Stomach (tissue), 9 donors: Measurements from ENCODE around the gene MICB. TPM values are rescaled to one million over a fixed set of nuclear protein-coding genes. Genes with fewer than 3 reads are reported as not detected.
"Not testable (repeated sequence)": the region's sequence is repeated elsewhere in the genome, so short reads cannot be mapped to it uniquely, and the experiment has no call there.

Source experiments
- DNase-seq, 2 donors: peaks; one replicate each; pipeline versions ENCODE4 v3.0.0 to v3.0.0-alpha.2; 2013 to 2019
- H3K27ac ChIP-seq, 5 donors: fragments of 200-600 bp in 4 of 5; sonication (generic) in 4 of 5; one replicate each; pipeline ENCODE4 v1.5.1; 2013 to 2019; ENCODE audit warnings: mild to moderate bottlenecking in 1 of 5, moderate library complexity in 1 of 5
- H3K27me3 ChIP-seq, 3 donors: fragments of 200-600 bp; sonication (generic); one replicate each; pipeline ENCODE4 v1.5.1; 2017 to 2019; ENCODE audit warnings: mixed run types in 1 of 3
- H3K36me3 ChIP-seq, 4 donors: fragments of 200-600 bp; sonication (generic); 1 replicate in 3 of 4; 2 replicates in 1 of 4; pipeline ENCODE4 v1.5.1; 2016 to 2019
- H3K4me1 ChIP-seq, 4 donors: fragments of 200-600 bp; sonication (generic); one replicate each; pipeline ENCODE4 v1.5.1; 2016 to 2019
- H3K4me3 ChIP-seq, 4 donors: fragments of 200-600 bp; sonication (generic) in 3 of 4; one replicate each; pipeline ENCODE4 v1.5.1; 2016 to 2019; ENCODE audit warnings: mild to moderate bottlenecking in 1 of 4
- H3K9me3 ChIP-seq, 4 donors: fragments of 200-600 bp; sonication (generic); one replicate each; pipeline ENCODE4 v1.5.1; 2016 to 2019
- EP300 ChIP-seq: sonication (generic); formaldehyde crosslinking; IDR thresholded peaks from one replicate; pipeline ENCODE4 v1.6.1; 2017; ENCODE audit warnings: antibody characterized with exemption
- POLR2A ChIP-seq, 4 donors: fragments of 450-650 bp; IDR thresholded peaks; one replicate each; pipeline ENCODE4 v1.6.1; 2016; ENCODE audit warnings: antibody characterized with exemption in 4 of 4, control low read depth in 2 of 4, mild to moderate bottlenecking in 1 of 4, moderate library complexity in 1 of 4
- POLR2AphosphoS5 ChIP-seq, 3 donors: sonication (generic); formaldehyde crosslinking; IDR thresholded peaks; one replicate each; pipeline ENCODE4 v1.6.1; 2016; ENCODE audit warnings: antibody characterized with exemption in 3 of 3
- WGBS, 5 donors: extraction: QIAGEN DNeasy Blood & Tissue Kit in 3 of 5; methylation state at CpG; one replicate each; pipeline versions ENCODE4 v1.1.5 to v1.1.7; 2013 to 2018; 5-methylcytosine and 5-hydroxymethylcytosine counted together
- intact Hi-C: fragments of 100-400 bp; cut with DNase I; formaldehyde crosslinking; loops from one replicate; pipeline ENCODE4 v1.15.1; 2023; ENCODE audit warnings: low total_unique reads
- polyA plus RNA-seq, 3 donors: library from polyadenylated mRNA; stranded (reverse); fragments of 200-250 nt; gene quantifications; one replicate each; pipeline ENCODE4 v1.2.3, GENCODE V29; 2013
- total RNA-seq, 5 donors: library from RNA; depleted of rRNA; stranded (reverse); fragments of >200 nt; gene quantifications; one replicate each; pipeline versions ENCODE4 v1.1.0 to v1.2.3, GENCODE V29; 2014 to 2016
- TF ChIP-seq, protein P1 (sequence below), 7 experiments: fragments of 450-650 bp in 4 of 7; fragments of 200-600 bp in 3 of 7; sonication (generic) in 3 of 7; IDR thresholded peaks; one replicate each; pipeline ENCODE4 v1.5.1; 2016 to 2019; ENCODE audit warnings: antibody characterized with exemption in 7 of 7, control low read depth in 2 of 7, mild to moderate bottlenecking in 1 of 7
- donor health status: healthy with polysubstance abuse.
- donor health status: Bipolar disorder and iron deficiency.
- donor health status: healthy.

Gene MICB
- total and polyA plus RNA-seq, 8 donors, result 0.29 to 1.7 (median 0.86) TPM; not detected in 2

DNA sequence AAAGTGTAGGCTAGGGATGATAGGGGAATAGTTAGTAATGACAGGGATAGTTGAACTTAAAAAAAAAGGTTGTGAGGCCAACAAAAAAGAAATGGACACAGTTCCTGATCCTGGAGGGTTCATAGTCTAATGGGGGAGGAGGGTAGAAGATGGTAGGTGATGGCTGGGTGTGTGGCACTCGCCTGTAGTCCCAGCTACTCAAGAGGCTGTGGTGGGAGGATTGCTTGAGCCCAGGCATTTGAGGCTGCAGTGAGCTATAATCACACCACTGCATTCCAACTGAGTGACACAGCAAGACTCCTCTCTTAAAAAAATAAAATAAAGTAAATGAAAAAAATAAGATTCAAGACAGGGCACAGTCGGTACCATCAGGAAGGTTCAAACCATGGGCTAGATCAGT is 2.4 kb upstream of the MICB start:
- Histone ChIP-seq H3K27me3 (peaks cover 0 to 22% (median 0%) of the 10 kb centered on the region in 3 donors), H3K4me1 (peaks cover 0 to 65% (median 31%) of the 10 kb centered on the region in 4 donors), H3K36me3 (no peaks in the 10 kb centered on the region), H3K9me3 (no peaks in the 10 kb centered on the region), H3K4me3 (peak overlapping the region in 2 of 4 donors; percentile 59 to 67), H3K27ac (peak overlapping the region in 2 of 5 donors; percentile 77 to 84)
- no peak for DNase-seq
- WGBS, 5 donors, result 63 to 84% (median 72%) methylated on average over 2 of the region's 2 CpGs
- intact Hi-C loops, result no loop called here
- TF ChIP-seq POLR2AphosphoS5 (IDR thresholded peaks at IDR 0.05), result no peak
- TF ChIP-seq, protein P1, sequence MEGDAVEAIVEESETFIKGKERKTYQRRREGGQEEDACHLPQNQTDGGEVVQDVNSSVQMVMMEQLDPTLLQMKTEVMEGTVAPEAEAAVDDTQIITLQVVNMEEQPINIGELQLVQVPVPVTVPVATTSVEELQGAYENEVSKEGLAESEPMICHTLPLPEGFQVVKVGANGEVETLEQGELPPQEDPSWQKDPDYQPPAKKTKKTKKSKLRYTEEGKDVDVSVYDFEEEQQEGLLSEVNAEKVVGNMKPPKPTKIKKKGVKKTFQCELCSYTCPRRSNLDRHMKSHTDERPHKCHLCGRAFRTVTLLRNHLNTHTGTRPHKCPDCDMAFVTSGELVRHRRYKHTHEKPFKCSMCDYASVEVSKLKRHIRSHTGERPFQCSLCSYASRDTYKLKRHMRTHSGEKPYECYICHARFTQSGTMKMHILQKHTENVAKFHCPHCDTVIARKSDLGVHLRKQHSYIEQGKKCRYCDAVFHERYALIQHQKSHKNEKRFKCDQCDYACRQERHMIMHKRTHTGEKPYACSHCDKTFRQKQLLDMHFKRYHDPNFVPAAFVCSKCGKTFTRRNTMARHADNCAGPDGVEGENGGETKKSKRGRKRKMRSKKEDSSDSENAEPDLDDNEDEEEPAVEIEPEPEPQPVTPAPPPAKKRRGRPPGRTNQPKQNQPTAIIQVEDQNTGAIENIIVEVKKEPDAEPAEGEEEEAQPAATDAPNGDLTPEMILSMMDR (IDR thresholded peaks at IDR 0.05), result no peak
- TF ChIP-seq POLR2A (IDR thresholded peaks at IDR 0.05), result no peak
- no peak for TF ChIP-seq EP300

DNA sequence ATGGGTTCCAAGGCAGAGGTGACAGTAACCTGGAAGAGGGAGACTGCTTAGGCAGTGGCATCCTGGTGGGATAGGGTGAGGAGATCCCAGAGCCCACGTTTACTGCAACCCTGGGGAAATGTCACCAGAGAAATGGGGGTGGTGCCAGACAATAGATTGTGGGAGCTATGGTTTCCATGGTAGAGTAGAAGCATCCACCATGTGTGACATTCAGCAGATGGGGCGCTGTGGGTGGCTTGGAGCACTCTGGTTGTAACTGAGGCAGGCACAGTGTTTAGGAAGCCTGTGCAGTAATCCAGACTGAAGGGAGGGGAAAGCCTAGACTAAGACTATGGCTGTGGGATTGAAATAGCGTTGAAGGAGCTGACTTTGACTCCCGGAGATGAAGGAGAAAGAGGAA is 1.1 kb upstream of the MICB start:
- DNase-seq, H3K9me3 ChIP-seq, intact Hi-C loops, H3K27ac ChIP-seq, H3K36me3 ChIP-seq, H3K4me3 ChIP-seq: not testable (repeated sequence)
- H3K27me3 ChIP-seq, result peaks cover 0 to 18% (median 0%) of the 10 kb centered on the region in 3 donors
- H3K4me1 ChIP-seq, result peaks cover 0 to 62% (median 31%) of the 10 kb centered on the region in 4 donors
- WGBS, 5 donors, result 36 to 62% (median 47%) methylated on average over 4 of the region's 4 CpGs

DNA sequence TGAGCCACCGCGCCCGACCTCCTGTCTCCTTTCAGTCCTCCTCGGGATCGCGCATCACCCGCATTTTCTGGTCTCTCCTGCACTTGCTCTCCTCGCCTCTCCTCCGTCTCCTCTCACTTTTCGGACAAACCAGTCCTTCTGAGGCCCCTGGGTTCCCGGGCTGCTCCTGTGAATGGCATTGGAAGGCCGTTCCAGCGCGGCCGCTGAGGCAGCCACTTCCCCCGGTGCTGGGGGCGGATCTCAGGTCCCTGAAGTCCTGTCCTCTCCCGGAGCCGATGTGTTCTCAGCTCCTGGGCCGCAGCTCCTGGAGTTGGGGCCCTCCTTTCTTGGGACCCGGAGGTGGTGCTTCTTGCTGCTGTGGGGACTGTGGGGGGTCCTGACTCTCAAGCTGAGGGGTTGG is 803 bp downstream of the MICB start:
- Histone ChIP-seq H3K4me1 (peaks cover 0 to 49% (median 28%) of the 10 kb centered on the region in 4 donors), H3K9me3 (no peaks in the 10 kb centered on the region), H3K4me3 (peak overlapping the region in 3 of 4 donors; percentile 13 to 80 (median 76)), H3K27me3 (peaks cover 0 to 21% (median 0%) of the 10 kb centered on the region in 3 donors), H3K36me3 (no peaks in the 10 kb centered on the region), H3K27ac (no peak overlapping the region)
- 9 to 24% (median 12%) methylated on average over 15 to 21 of the region's 21 CpGs for WGBS, 5 donors
- intact Hi-C loops, result no loop called here
- DNase-seq, result peak in 1 of 2 donors; percentile 24
- TF ChIP-seq POLR2AphosphoS5 (IDR thresholded peaks at IDR 0.05) (no peak), EP300 (no peak), POLR2A (IDR thresholded peaks at IDR 0.05) (no peak)

DNA sequence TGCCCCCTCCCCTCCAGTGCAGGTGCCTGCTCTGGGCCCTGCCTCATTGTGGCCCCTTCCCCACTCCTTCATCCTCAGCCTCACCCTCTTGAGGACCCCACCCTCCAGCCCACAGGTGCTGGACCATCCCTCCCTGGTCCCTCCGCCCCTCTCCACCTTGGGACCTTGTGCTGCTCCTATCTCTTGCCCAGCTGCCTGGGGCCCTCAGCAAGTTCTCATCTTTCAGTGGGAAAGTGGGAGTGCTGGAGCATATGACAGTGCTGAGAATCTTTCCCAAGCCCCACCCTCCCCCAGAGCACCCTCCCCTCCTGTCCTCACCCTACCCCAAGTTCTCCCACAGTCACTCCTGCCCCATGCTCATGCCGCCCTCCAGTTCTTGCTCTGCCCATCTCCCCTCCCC is 1.7 kb downstream of the MICB start:
- H3K36me3 ChIP-seq, H3K4me3 ChIP-seq, DNase-seq, intact Hi-C loops, H3K27ac ChIP-seq, H3K9me3 ChIP-seq: not testable (repeated sequence)
- H3K27me3 ChIP-seq, result peaks cover 0 to 21% (median 0%) of the 10 kb centered on the region in 3 donors
- 80 to 100% (median 91%) methylated on average over 1 to 2 of the region's 2 CpGs for WGBS, 5 donors
- peaks cover 0 to 48% (median 24%) of the 10 kb centered on the region in 4 donors for H3K4me1 ChIP-seq

DNA sequence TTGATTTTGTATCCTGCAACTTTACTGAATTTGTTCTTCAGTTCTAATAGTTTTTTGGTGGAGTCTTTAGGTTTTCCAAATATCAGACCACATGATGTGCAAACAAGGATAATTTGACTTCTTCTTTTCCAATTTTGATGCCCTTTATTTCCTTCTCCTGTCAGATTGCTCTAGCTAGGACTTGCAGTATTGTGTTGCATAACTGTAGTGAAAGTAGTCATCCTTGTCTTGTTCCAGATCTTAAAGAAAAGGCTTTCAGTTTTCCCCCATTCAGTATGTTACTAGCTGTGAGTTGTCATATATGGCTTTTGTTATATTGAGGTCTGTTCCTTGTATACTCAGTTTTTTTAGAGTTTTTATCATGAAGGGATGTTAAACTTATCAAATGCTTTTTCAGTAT is 4.6 kb downstream of the MICB start:
- H3K27me3 ChIP-seq, result peaks cover 0 to 29% (median 0%) of the 10 kb centered on the region in 3 donors
- TF ChIP-seq, protein P1 (IDR thresholded peaks at IDR 0.05), result no peak
- TF ChIP-seq POLR2AphosphoS5 (IDR thresholded peaks at IDR 0.05), result no peak
- no peak for TF ChIP-seq POLR2A (IDR thresholded peaks at IDR 0.05)
- no peak for TF ChIP-seq EP300
- no peak overlapping the region for H3K27ac ChIP-seq
- intact Hi-C loops, result no loop called here
- no peak for DNase-seq
- H3K36me3 ChIP-seq, result peaks cover 0 to 21% (median 15%) of the 10 kb centered on the region in 4 donors
- H3K4me3 ChIP-seq, result no peak overlapping the region
- H3K4me1 ChIP-seq, result peaks cover 0 to 18% (median 15%) of the 10 kb centered on the region in 4 donors
- H3K9me3 ChIP-seq, result no peaks in the 10 kb centered on the region

DNA sequence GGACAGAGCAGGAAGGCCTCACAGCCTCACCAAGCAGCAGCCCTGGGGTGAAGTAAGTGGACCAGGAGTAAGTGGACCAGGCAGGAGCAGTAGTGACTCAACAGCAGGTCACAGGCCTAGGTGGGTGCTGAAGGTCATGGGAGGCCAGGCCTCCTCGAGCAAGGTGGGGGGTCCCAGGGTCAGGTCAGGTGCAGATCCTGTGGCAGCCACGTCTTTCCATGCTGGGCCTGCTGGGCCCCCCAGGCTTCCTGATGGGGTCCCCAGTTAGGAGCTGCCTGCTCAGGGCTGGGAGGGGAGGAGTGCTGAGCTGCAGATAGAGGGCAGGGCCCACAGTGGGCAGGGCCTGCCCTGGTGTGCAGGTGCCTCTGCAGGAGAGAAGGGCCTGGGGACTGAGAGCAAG is 11.1 kb downstream of the MICB start:
- WGBS, 5 donors, result 39 to 86% (median 43%) methylated on average over 1 to 2 of the region's 2 CpGs
- intact Hi-C loops, H3K9me3 ChIP-seq, H3K27me3 ChIP-seq, H3K27ac ChIP-seq, DNase-seq, H3K4me1 ChIP-seq, H3K4me3 ChIP-seq: not testable (repeated sequence)
- H3K36me3 ChIP-seq, result peaks cover 0 to 51% (median 27%) of the 10 kb centered on the region in 4 donors
